ENCODE results near the gene SLC1A7. TPM values are rescaled to one million over a fixed set of nuclear protein-coding genes. Genes with fewer than 3 reads are reported as not detected.
A peak's percentile ranks its signal among the peaks of the same experiment; 100 is the strongest.

The SLC1A7 gene
- total and polyA plus RNA-seq, 4 donors, result 0.21 to 0.67 (median 0.43) TPM

GRCh38 chr1:53076165-53076564, 66.3 kb downstream of the SLC1A7 start:
- WGBS, result 96% methylated on average over 9 of the region's 9 CpGs
- Histone ChIP-seq H3K27me3 (ENCODE audit: control insufficient read depth in 4 of 4, insufficient read depth in 4 of 4, low read length in 3 of 4) (no peaks in the 10 kb centered on the region), H3K9ac (ENCODE audit: low read depth in 1 of 2, low read length in 2 of 2) (no peak overlapping the region), H3K36me3 (ENCODE audit: control insufficient read depth in 4 of 4, insufficient read depth in 3 of 4, low read depth in 1 of 4, low read length in 3 of 4) (no peaks in the 10 kb centered on the region), H3K4me1 (ENCODE audit: control insufficient read depth in 4 of 4, insufficient read depth in 4 of 4, low read length in 3 of 4) (no peaks in the 10 kb centered on the region), H3K4me3 (ENCODE audit: low read depth in 1 of 3, low read length in 3 of 3) (no peak overlapping the region), H3K27ac (ENCODE audit: low read depth in 1 of 2, low read length in 2 of 2) (no peak overlapping the region), H3K9me3 (ENCODE audit: control insufficient read depth in 4 of 4, low read length in 3 of 4) (no peaks in the 10 kb centered on the region)
- no peak for TF ChIP-seq CTCF (IDR thresholded peaks at IDR 0.05; ENCODE audit: low read depth, low read length, missing input control)
- no peak for DNase-seq (ENCODE audit: low spot score)

GRCh38 chr1:53075761-53076163, 66.7 kb downstream of the SLC1A7 start:
- TF ChIP-seq FOXA1 (IDR thresholded peaks at IDR 0.05), result no peak
- peak; percentile 31 for TF ChIP-seq NR2F2 (IDR thresholded peaks at IDR 0.05)
- TF ChIP-seq CTCF (IDR thresholded peaks at IDR 0.05; ENCODE audit: low read depth, low read length, missing input control), result no peak
- no peak for TF ChIP-seq ZBTB33 (IDR thresholded peaks at IDR 0.05)
- peak in 1 of 2 donors; percentile 60 for TF ChIP-seq RXRA (IDR thresholded peaks at IDR 0.05)
- TF ChIP-seq HNF4G (IDR thresholded peaks at IDR 0.05), result no peak
- no peak for TF ChIP-seq TAF1 (conservative IDR thresholded peaks at IDR 0.05)
- TF ChIP-seq HNF4A (conservative IDR thresholded peaks at IDR 0.05), result peak; percentile 79 to 94
- H3K4me1 ChIP-seq (ENCODE audit: control insufficient read depth in 4 of 4, insufficient read depth in 4 of 4, low read length in 3 of 4), result no peaks in the 10 kb centered on the region
- DNase-seq (ENCODE audit: low spot score), result no peak
- no peak overlapping the region for H3K27ac ChIP-seq (ENCODE audit: low read depth in 1 of 2, low read length in 2 of 2)
- 54% methylated on average over 8 of the region's 8 CpGs for WGBS
- H3K9me3 ChIP-seq (ENCODE audit: control insufficient read depth in 4 of 4, low read length in 3 of 4), result no peaks in the 10 kb centered on the region
- H3K36me3 ChIP-seq (ENCODE audit: control insufficient read depth in 4 of 4, insufficient read depth in 3 of 4, low read depth in 1 of 4, low read length in 3 of 4), result no peaks in the 10 kb centered on the region
- no peak overlapping the region for H3K4me3 ChIP-seq (ENCODE audit: low read depth in 1 of 3, low read length in 3 of 3)
- H3K9ac ChIP-seq (ENCODE audit: low read depth in 1 of 2, low read length in 2 of 2), result no peak overlapping the region
- H3K27me3 ChIP-seq (ENCODE audit: control insufficient read depth in 4 of 4, insufficient read depth in 4 of 4, low read length in 3 of 4), result no peaks in the 10 kb centered on the region

- H3K4me3 ChIP-seq (ENCODE audit: low read depth in 1 of 3, low read length in 3 of 3), result no peak overlapping the region
- no peaks in the 10 kb centered on the region for H3K4me1 ChIP-seq (ENCODE audit: control insufficient read depth in 4 of 4, insufficient read depth in 4 of 4, low read length in 3 of 4)
- no peak overlapping the region for H3K27ac ChIP-seq (ENCODE audit: low read depth in 1 of 2, low read length in 2 of 2)
- no peaks in the 10 kb centered on the region for H3K36me3 ChIP-seq (ENCODE audit: control insufficient read depth in 4 of 4, insufficient read depth in 3 of 4, low read depth in 1 of 4, low read length in 3 of 4)
- no peaks in the 10 kb centered on the region for H3K9me3 ChIP-seq (ENCODE audit: control insufficient read depth in 4 of 4, low read length in 3 of 4)
- WGBS, result 97% methylated on average over 4 of the region's 4 CpGs
- H3K27me3 ChIP-seq (ENCODE audit: control insufficient read depth in 4 of 4, insufficient read depth in 4 of 4, low read length in 3 of 4), result no peaks in the 10 kb centered on the region
- DNase-seq (ENCODE audit: low spot score), result no peak
- no peak overlapping the region for H3K9ac ChIP-seq (ENCODE audit: low read depth in 1 of 2, low read length in 2 of 2)
- TF ChIP-seq ZBTB33 (IDR thresholded peaks at IDR 0.05) (no peak), FOXA2 (IDR thresholded peaks at IDR 0.05) (no peak), SP1 (IDR thresholded peaks at IDR 0.05) (no peak), RXRA (IDR thresholded peaks at IDR 0.05) (no peak), FOXA1 (IDR thresholded peaks at IDR 0.05) (no peak), ATF3 (IDR thresholded peaks at IDR 0.05) (no peak), YY1 (IDR thresholded peaks at IDR 0.05) (no peak), CTCF (IDR thresholded peaks at IDR 0.05; ENCODE audit: low read depth, low read length, missing input control) (no peak)
Observed at GRCh38 chr1:53075206-53075605, 67.2 kb downstream of the SLC1A7 start.
